NOMO-1 (cell line): Measurements from ENCODE around the gene RAB39A.

Experiments used
- DNase-seq, 2 experiments: peaks; one replicate each; lab custom pipeline; 2025; ENCODE audit not compliant: unreplicated experiment in 2 of 2; lab: John Stamatoyannopoulos, UW

RAB39A gene

DNA sequence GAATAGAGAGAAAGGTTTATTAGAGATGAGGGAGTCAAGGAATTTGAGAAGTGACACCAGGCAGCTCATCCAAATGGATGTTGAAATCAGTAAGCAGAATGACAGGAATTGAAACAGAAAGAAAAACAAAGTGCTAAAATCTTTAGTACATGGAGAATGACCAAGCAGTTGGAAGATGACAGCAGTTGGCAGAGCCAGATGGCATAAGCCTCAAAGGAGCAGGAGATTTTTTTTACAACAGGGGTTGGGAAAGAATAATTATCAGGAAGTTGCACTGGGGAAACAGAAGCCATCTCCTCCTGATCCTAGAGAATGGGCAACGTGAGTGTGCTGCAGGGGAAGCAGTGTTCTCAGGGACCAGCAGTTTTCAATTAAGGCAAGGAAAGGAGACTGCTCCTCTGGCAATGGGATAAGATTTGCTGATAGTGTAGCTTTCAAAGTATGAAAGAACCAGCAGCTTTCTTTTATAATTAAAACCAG lies 28.9 kb downstream of the RAB39A start:
- peak; percentile 50 to 89 for DNase-seq

DNA sequence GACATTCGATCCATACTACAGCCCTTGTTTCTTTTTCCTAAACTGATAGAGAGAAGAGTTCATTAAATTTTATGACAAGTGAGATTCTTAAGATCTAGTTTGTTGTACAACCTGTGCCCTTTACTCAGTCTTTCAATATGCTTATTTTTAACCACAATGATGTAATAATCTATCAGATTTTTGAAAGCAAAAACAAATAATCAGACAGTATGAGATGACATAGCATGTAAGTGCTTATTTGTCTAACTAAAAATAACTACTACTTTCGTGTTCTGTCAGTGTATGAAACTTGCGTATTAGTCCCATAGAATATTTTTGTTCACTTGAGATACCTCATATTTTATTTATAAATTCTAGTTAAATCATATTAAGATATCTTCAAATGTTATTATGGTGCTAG lies 33.2 kb downstream of the RAB39A start:
- no peak for DNase-seq

DNA sequence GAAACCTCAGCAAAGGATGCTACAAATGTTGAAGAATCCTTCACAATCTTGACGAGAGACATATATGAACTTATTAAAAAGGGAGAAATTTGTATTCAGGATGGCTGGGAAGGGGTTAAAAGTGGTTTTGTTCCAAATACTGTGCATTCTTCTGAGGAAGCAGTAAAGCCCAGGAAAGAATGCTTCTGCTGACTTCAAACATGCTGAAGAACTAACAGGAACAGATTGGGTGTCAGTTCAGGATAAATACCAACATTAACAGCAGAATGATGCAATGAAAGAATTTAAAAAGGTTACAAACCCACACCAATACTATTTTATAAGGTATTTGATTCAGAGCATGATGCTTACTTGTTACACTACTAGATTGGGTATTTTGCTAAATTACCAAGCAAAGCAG lies 33.9 kb downstream of the RAB39A start:
- DNase-seq, result no peak

DNA sequence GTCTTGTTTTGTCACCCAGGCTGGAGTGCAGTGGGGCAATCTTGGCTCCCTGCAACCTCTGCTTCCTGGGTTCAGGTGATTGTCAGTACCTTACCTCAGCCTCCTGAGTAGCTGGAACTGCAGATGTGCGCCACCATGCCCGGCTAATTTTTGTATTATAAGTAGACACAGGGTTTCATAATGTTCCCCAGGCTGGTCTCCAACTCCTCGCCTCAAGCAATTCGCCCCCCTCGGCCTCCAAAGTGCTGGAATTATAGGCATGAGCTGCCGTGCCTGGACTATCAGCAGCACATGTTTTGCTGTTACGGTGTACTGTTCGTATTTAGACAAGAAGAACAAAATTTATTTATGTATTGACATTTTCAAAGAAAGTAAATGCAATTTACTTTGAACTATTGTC lies 34.8 kb downstream of the RAB39A start:
- DNase-seq, result no peak

DNA sequence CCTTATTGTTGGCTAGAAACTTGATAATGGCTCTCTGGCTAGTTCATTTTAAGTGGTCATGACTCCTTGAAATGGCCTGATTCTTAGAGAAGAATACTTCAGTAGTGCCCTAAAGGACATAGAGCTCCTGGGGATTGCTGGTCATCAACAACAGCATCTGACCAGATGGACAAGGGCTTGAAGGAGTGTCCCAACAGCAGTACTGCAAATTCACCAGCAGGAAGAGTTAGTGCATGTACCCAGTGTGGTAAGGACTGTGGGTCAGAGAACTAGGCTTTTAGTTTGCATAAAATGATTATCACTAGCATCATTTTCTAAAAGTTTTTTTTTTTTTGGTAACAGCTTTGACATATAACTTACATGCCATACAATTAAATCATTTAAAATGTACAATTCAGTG lies 41.0 kb downstream of the RAB39A start:
- no peak for DNase-seq

DNA sequence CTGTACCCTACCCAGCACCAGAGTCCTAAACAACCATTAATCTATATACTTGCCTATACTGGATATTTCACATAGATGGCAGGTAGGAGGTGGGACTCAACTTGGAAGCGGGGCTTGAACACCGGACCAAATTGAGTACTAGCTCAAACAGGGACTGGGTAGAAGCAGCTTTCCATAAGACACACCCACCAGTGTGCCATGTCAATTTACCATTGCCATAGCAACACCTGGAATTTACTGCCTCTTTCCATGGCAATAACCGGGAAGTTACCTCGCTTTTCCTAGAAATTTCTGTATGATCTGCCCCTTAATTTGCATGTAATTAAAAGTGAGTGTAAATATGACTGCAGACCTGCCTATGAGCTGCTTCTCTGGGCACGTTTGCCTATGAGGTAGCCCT lies 41.8 kb downstream of the RAB39A start:
- DNase-seq, result no peak

DNA sequence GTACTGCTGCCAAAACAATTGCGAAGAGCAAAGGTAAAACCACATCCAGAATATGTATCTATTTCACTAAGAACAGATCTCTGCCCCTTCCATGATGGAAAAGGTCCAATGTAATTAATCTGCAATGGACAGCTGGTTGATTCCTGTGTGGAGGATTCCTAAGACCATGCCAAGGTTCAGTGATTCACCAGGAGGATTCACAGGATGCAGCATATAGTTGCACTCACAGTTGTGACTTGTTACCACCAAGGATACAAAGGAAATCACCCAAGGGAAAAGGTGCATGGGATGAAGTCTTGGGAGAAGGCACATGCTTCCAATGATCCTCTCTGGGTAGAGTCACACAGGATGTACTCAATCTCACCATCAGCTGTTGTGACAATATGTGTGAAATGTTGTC lies 45.4 kb downstream of the RAB39A start:
- DNase-seq, result no peak

DNA sequence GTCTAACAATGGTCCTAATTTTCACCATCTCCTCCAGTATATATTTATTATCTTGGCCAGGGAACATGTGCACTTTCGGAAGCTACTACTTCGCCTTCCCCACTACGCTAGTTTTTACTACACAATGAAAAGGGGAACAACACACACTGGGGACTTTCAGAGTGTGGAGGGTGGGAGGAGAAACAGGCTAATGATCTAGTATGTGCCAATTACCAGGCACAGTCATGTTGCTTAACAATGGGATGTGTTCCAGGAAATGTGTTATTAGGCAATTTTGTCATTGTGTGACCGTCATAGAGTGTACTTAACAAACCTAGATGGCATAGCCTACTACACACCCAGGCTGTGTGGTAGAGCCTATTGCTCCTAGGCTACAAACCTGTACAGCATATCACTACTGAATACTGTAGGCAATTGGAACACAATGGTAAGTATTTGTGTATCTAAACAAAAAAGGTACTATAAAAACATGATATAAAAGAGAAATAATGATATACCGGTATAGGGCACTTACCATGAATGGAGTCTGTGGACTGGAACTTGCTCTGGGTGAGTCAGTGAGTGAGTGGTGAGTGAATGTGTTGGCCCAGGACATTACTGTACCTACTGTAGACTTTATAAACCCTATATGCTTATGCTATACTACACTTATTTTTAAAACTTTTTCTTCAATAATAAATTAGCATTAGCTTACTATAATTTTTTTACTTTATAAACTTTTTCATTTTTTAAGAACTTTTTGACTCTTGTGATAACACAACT lies 60.3 kb downstream of the RAB39A start:
- DNase-seq, result peak; percentile 88 to 90

DNA sequence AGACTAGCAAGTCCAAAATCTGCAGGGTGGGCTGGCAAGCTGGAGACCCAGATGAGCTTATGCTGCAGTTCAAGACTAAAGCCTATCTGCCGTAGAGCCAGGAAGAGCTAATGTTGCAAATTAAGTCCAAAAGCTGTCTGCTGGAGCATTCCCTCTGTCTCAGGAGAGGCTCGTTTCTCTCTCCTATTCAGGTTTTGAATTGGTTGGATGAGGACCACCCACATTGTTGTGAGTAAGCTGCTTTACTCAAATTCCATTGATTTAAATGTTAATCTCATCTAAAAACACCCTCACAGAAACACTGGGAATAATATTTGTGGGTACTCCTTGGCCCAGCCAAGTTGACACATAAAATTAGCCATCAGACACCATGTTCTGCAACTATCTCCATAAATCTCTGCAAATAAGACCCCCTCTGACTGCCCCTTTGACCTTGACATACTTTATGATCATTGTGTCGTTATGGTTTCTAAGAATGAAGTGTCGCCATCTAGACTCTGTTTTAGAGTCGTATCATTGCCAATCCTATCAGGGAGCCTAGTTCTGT lies 63.7 kb downstream of the RAB39A start:
- DNase-seq, result no peak

DNA sequence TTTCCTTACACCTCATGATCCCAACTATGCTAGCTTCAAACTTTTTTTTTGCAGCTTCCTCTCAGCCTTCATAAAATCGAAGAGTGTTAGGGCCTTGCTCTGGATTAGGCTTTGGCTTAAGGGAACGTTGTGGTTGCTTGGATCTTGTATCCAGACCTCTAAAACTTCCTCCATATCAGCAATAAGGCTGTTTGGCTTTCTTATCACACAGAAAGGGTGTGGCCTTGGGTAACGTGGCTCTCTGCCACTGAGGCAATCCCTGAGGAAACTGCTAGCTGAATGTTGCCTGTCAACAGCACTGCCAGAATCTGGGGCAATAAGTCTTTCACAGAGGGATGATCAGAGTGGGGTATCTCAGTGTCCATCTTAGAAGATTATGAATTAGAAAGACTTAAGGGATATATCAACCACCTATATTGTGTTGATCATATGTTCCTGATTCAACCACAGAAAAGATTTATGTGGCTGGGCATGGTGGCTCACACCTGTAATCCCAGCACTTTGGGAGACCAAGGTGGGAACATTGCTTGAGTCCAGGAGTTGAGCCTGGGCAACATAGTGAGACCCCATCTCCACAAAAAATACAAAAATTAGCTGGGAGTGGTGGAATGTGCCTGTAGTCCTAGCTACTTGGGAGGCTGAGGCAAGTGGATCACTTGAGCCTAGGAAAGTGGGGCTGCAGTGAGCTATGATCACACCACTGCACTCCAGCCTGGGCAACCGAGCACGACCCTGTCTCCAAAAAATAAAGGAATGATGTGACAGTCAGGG lies 67.9 kb downstream of the RAB39A start:
- DNase-seq, result no peak

DNA sequence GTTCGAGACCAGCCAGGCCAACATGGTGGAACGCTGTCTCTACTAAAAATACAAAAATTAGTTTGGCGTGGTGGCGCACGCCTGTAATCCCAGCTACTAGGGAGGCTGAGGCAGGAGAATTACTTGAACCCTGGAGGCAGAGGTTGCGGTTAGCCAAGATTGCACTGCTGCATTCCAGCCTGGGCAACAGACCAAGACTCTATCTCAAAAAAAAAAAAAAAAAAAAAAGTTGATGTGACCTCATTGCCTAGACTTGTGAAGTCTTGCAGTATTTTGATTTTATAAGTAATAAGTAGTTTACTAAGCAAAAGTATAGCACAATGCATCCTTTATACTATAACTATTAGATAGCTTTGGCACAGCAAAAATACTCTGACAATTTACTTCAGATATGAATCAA lies 70.5 kb downstream of the RAB39A start:
- no peak for DNase-seq

DNA sequence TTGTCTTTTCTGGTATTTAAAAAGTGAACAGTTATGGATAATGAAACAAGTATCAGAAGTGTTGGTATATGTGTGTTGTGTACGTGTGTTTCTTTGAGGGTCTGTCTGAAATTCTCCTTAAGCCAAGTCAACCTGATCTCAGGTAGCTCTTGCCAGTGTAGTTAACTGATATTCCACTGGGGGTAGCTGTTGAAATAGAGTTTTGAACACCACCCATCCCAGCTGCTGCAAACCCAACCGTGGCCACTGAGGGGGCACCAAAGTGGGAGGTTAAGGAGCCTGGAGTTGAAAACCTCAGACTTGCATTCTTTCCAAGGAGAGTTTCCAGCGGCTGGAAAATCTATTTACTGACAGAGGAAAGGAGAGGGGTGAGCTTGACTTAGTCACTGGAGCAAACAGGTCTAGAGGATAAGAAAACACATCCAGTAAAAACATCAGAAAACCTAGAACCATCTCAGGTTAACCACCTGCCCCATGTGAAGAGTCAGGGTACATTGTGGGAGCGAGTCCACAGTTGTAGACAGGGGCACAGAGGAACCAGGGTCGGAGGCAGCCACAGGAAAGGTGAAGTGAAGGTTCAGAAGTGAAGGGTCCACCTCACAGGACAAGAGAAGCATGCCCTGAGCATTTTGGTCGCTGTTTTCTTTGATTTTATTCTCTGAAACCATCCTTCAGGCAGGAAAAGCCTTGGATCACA lies 71.7 kb downstream of the RAB39A start:
- peak; percentile 16 to 25 for DNase-seq

DNA sequence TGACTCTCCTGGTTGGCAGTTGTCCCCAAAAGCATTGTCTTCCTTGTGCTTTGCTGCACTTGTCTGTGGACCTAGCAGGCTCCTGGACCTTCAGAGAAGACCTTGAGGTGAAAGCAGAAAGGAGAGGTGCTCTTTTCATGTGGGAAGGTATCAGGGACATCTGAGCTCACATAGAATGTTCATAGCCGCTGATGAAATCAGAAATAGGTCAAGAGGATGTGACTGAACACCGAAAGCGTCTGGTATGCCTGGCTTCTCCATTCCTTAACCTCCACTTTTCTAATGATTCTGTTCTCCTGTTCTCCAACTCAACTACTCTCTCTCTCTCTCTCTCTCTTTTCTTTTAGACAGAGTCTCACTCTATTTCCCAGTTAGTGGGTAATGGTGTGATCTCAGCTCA lies 74.2 kb downstream of the RAB39A start:
- no peak for DNase-seq

DNA sequence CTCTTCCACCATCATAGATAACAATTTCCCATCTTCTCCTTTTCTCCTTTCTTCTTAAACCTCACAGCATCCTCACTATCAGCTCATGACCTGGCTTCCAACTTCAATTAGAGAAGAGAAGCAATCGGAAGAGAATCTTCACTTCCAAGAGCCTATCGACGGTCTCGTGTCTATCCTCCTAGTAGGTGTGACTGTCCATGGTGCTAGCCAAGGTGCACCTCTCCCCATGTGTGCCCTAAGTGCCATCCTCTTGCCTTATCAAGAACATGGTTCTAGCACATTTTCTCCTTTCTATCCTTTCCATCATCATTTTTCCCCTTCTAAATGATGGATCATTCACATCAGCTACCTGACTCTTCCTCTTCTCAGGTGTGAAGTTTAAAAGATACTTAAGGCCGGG lies 75.4 kb downstream of the RAB39A start:
- no peak for DNase-seq

DNA sequence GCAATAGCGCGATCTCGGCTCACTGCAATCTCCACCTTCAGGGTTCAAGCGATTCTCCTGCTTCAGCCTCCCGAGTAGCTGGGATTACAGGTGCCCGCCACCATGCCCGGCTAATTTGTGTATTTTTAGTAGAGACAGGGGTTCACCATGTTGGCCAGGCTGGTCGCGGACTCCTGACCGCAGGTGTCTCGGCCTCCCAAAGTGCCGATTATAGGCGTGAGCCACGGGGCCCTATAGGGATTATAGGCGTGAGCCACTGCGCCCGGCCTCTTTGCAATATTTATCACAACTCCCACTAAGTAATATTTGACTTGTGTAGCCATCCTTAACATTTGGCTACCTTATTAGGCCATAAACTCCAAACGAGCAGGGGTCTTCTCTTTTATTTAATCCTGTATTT lies 79.6 kb downstream of the RAB39A start:
- DNase-seq, result no peak

DNA sequence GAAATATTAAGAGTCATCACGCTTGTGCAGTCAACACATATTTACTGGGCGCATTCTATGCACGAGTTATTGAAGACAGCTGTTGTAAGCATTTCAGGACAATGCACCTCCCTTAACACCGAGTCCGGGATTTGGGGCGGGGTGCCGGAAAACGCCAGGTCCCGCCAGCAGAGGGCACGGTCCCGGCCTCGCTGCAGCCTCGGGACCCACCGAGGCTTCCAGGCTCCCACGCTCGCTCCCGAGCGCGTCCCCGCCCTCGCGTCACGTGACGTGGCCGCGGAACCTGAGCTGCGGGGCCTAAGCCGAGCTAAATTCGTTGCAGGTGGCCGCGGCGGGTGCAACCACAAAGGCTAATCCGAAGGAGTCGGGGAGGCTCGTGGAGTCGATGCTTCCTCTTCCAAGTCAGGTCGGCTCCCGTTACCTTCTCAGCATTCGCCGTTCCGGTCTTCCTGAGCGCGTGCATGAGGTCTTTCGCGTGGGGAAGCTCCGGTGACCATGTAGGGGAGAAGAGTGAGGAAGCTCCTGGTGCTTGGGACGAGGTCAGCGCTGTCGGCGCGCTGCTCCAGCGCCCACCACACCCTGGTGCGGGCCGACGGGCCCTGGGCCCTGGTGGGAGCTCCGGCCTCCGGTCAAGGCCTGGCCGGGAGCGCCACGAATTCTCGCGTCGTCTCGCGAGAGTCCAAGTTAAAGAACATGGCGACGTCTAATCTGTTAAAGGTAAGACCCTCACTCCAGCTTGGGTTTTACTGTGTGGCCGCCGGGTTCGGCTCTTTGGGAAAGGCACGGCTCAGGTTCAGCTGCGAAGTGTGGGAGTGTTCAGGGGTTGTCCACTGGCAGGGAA lies 80.6 kb downstream of the RAB39A start, which contains the start of gene CUL5:
Gene CUL5, plus strand, starts transcription at position 243 of the 841 bp plus-strand sequence. Its CDS starts 451 bp downstream, at position 694.
- DNase-seq, result peak; percentile 77 to 83

DNA sequence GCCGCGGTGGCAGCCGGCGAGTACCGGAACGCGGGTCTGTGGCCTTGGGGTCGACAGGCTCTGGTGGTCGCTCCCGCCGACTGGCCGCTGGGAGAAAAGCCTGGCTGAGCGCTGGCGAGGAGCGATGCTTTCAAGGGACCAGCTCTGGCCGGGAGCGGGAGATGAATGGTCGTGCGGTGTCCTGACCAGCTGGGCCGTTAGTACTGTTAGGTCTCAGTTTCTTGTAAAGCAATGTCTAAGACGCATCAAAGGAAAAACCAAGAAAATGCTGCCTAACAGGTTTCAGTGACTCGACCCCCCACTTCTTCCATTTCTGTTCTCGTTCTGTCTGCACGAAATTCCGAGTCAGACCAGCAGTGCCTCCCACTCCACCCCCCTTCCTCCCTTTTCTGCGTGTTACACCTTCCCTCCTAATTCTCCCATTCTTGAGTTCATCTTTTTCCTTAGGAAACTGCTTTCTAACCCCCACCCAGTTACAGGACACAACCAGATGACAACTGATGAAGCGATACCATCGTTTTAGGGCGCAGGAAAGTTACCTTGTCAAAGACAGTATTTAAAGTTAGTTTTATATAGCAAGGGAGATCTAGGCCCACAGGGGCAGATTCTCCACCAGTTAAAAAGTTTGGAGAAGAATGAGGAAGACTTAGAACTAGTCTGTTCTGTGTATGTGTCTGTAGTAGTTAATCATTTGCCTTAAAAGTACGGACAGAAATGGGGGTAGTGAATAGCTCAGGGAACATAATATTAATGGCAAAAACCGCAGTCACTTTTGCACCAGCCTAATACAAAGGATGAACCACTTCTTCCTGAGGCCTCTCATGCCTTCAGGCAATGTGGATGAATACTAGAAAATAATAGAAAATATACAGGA lies 81.5 kb downstream of the RAB39A start:
- peak in 1 of 2 experiments; percentile 5 for DNase-seq

DNA sequence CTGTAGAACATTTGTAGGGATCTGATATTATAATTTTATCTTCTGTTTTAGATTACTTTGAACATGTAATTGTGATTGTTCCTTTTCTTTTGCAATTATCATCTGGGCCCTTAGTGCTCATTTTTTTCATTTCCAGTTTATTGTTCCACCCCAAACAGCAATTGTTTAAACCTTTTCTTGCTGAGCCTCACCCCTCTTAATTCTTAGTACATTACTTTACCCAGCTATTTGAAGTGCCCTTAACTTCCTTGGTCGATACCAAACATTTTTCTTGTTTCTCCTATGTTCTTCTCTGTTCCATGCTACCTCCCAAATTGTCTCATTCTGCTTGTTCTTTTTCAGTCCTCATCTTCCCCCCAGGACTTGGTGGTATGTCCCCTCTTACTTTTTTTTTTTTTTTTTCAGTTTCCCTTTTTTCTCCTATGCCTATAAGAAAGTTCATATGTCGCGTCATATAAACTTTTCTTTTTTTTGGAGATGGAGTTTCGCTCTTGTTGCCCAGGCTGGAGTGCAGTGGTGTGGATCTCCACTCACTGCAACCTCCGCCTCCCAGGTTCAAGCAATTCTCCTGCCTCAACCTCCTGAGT lies 84.0 kb downstream of the RAB39A start:
- DNase-seq, result no peak
